H4 (cell line): ENCODE measurements around the gene OR6T1. TPM values are rescaled to one million over a fixed set of nuclear protein-coding genes. Genes with fewer than 3 reads are reported as not detected.

Experiments used
- DNase-seq: peaks from one replicate; pipeline ENCODE4 v3.0.0-alpha.2; 2015; ENCODE audit warnings: low spot score
- total RNA-seq: library from RNA; depleted of rRNA; stranded (reverse); fragments of >200 nt; shearing (Covaris generic); gene quantifications from 2 replicates; pipeline ENCODE4 v1.2.3, GENCODE V29; 2014; rRNA removed

The OR6T1 gene
- not detected in 2 replicates for total RNA-seq

DNA sequence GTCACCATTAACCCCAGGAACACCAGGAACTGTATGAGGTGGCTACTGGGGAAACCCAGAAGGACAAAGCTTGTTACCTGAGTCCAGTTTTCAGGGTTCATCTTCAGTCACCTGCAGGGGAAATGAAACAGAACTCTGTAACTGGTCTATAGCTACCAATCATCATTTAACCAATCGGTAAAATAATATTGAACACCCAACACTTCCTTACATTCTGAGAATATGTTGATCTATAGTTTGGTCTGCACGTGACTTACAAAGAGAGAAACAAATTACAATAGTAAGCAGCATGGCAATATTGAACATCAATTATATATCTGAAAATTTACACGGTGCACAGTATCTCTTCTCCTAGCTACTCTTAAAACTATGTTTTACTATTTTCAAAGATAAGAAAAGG, at the start of gene OR6T1:
OR6T1 (minus strand) TSS at position 101 of the 400 bp plus-strand sequence; CDS start at position 101, 0 bp downstream.
- DNase-seq = no peak

GRCh38 chr11:123979311-123979710, 35.7 kb upstream of the OR6T1 start:
- DNase-seq = no peak

DNA sequence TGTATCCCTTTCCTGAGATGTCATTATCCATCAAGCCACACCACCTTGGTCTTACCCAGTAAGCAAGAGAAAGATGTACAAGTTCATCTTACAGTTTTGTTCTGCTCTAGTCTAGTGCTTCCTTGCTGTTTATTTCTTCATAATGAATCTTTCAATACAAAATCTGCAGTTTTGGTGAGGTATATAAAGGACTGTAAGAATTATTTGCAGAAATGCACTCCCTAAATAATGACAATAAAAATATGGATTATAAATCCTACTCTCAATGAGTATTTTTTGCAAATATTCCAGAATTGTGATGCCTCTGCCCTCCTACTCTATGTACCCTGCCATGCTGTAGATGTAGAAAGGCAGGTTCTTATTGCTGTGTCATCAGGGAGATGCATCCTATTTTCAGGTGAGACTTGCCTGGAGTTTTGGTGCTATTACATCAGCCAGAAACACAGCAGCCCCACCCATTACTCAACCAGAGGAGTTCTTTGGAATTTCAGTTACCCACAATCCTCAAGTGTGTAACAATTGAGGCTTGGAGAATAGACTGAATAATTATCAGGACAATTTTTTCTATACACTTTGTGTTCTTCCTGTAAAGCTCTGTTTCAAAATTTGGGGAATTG, 34.2 kb upstream of the OR6T1 start, which contains the start of gene OR10S1:
OR10S1 (minus strand) TSS at position 51 of the 617 bp plus-strand sequence. CDS start 117 bp downstream, outside the sequence.
- no peak for DNase-seq

DNA sequence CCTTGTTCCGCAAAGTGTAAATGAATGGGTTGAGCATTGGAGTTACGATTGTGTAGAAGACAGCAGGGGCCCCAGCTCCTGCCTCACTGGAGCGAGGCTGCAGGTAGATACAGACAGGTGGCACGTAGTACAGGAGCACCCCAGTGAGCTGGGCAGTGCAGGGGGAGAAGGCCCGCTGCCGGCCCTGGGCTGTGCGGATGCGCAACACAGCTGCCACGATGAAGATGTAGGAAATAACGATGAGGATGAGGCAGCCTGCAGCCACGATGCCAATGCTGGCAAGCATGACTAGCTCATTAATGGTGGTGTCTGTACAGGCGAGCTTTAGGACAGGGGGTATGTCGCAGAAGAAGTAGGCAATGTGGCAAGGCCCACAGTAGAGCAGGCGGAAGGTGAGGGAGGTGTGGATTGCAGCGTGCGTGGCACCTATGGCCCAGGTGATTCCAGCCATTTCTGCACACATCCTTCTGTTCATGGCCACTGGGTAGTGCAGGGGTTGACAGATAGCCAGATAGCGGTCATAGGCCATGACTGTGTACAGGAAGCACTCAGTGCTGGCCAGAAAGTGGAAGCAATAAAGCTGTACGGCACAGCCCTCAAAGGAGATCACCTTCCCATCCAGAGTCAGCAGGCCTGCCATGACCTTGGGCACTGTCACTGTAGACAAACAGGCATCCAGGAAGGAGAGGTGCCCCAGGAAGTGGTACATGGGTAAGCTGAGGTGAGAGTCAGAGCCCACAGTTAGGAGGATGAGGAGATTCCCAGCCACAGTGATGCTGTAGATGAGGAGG, 33.3 kb upstream of the OR6T1 start:
- DNase-seq = no peak

DNA sequence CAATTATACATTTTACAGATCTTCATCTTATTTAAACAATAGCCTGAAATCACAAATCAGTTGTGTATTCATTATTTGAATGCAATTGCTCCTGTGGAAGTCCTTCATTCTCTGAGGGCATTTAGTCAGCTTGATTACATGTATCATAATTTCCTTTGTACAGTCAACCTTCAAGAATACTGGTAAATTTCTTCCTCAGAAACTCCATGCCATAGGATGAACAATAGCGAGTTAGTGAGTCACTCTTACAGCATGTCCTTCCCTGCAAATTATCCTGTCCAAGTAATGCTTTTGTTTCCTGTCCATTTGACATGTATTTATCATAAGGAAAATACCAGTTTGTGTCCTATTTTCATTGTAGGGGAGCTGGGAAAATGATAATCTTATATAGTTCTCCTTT, 30.2 kb upstream of the OR6T1 start:
- DNase-seq = peak; percentile 7

DNA sequence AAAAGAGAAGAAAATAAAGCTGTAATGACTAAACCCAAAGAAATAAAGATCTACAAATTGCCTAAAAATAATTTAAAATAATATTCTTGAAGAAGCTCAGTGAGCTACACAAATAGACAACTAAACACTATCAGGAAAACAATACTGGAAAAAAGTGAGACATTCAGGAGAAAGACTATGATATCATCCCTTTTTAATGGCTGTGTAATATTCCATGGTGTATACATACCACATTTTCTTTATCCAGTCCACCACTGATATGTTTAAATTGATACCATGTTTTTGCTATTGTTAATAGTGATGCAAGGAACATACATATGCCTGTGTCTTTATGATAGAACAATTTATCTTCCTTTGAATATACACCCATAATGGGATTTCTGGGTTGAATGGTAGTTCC, 13.1 kb upstream of the OR6T1 start:
- DNase-seq = no peak

GRCh38 chr11:123945132-123945531, 1.5 kb upstream of the OR6T1 start:
- no peak for DNase-seq

DNA sequence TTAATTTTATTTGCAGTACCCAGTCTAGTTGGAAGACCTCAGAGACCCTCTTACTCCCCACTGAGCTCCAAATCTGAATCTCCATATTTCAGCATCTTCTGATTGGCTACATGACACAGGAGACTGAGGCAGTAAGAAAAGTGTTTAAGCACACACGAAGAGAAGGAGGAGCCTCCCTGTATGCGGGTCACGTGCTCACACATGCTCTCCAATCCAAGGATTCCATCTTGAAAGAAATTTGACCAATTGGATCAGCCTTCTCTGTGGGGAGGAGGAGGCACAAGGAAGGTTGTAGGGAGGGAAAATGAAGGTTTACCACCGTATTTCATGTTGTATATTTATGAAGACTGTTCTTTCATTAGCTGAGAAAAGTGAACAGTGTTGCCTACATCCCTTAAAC, 1.2 kb downstream of the OR6T1 start:
- no peak for DNase-seq

GRCh38 chr11:123939317-123939716, 4.3 kb downstream of the OR6T1 start, which contains the start of gene OR4D5:
Gene OR4D5, plus strand, starts transcription at chr11:123939617. Its CDS starts 0 bp downstream, at chr11:123939617.
- no peak for DNase-seq

GRCh38 chr11:123924027-123924426, 19.6 kb downstream of the OR6T1 start:
- DNase-seq = no peak

GRCh38 chr11:123920943-123921342, 22.7 kb downstream of the OR6T1 start:
- no peak for DNase-seq

- no peak for DNase-seq
Measured at GRCh38 chr11:123905826-123906225, 37.8 kb downstream of the OR6T1 start.

DNA sequence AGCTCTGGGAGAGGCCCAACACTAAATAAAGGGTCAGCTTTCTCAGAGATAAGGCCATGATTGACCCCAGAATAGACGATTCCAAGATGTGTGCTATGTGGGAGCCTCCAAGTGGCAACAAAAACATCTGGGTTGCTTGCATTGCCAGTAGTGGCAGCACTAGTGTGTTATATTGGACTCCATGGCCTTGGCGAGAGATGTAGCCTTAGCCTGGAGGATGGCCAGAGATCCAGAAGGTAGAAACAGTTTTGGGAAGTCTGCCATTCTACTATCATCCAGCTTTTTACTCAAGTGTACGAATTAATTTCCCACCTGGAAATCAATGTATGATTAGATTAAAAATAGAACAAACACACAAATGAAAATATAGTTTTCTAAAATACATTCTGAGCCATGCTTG, 38.7 kb downstream of the OR6T1 start:
- DNase-seq = no peak

DNA sequence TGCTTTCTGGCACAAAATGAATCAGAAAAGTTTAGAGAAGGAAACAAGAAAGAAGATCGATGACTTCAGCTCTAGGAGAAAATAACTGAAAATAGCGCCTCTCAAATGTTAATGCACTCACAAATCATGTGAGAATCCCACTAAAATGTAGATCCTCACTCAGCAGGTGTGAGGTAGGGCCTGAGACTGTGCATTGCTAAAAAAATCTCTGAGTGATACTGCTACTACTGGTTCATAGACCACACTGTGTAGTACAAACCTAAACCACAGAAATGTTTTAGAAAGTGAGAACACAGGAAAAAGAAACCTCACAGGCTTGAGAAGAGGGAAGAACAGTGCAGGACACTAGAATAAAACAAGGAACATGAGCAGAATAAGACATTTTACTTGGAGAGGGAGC, 39.7 kb downstream of the OR6T1 start:
- DNase-seq = no peak

- no peak for DNase-seq
Measured at GRCh38 chr11:123901867-123902266, 41.8 kb downstream of the OR6T1 start, which contains the start of gene OR8D4. Gene OR8D4, plus strand, starts transcription at chr11:123902167. Its CDS starts 4,265 bp downstream, at chr11:123906432.

GRCh38 chr11:123899792-123900191, 43.8 kb downstream of the OR6T1 start:
- DNase-seq = no peak

Other genes with a start within 250 kb of the OR6T1 start
- 5.4 and 10.3 TPM in 2 replicates for gene ZNF202, start 202.2 kb downstream of the OR6T1 start, total RNA-seq
- not detected in 2 replicates for gene OR6X1, start 189.3 kb downstream of the OR6T1 start, total RNA-seq
- not detected in 2 replicates for gene OR6M1, start 137.5 kb downstream of the OR6T1 start, total RNA-seq
- not detected in 2 replicates for gene TMEM225, start 58.2 kb downstream of the OR6T1 start, total RNA-seq
- gene OR8D4, start 41.7 kb downstream of the OR6T1 start, total RNA-seq = not detected in 2 replicates
- gene OR4D5, start 4.2 kb downstream of the OR6T1 start, total RNA-seq = not detected in 2 replicates
- not detected in 2 replicates for gene OR10S1, start 33.9 kb upstream of the OR6T1 start, total RNA-seq
- gene OR10G6, start 51.3 kb upstream of the OR6T1 start, total RNA-seq = not detected in 2 replicates
- gene OR10G4, start 69.2 kb upstream of the OR6T1 start, total RNA-seq = not detected in 2 replicates
- gene OR10G9, start 79.2 kb upstream of the OR6T1 start, total RNA-seq = not detected in 2 replicates
- gene OR10G8, start 83.0 kb upstream of the OR6T1 start, total RNA-seq = not detected in 2 replicates
- not detected in 2 replicates for gene OR10G7, start 97.5 kb upstream of the OR6T1 start, total RNA-seq
- 28.0 and 29.3 TPM in 2 replicates for gene VWA5A, start 171.6 kb upstream of the OR6T1 start, total RNA-seq
- gene OR10D3, start 239.5 kb upstream of the OR6T1 start, total RNA-seq = not detected in 2 replicates